ENCODE measurements around the gene AGRN.
"Not testable (repeated sequence)": the region's sequence is repeated elsewhere in the genome, so short reads cannot be mapped to it uniquely, and the experiment has no call there.

Gene AGRN

DNA sequence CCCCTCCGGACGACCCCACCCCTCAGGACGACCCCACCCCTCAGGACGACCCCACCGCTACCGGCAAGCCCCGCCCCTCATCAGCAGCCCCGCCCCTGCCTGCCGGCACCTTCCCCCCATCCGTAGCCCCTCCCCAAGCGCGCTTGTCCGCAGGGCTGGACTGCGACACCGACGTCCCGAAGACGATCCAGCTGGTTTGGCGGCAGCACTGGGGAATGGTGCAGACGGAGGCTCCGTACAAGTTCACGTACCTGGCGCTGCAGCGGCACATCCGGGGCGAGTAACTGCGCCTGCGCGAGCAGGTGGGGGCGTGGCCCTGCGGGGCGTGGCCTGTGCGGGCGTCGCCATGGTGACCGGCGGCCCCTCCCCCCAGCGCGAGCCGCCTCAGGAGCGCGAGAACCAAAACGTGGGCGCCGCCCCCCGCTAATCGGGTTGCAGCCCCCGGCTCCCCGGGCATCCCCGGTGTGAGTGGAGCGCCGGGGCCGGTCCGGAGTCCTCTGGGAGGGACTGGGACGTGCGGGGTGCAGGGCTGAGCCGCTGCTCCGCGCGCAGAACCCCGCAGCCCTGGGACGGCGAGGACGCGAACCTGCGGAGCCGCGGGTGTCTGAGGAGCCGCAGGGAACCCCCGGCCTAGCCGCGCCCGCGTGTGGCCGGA lies 49.3 kb downstream of the AGRN start:
- peak; percentile 91 for DNase-seq

DNA sequence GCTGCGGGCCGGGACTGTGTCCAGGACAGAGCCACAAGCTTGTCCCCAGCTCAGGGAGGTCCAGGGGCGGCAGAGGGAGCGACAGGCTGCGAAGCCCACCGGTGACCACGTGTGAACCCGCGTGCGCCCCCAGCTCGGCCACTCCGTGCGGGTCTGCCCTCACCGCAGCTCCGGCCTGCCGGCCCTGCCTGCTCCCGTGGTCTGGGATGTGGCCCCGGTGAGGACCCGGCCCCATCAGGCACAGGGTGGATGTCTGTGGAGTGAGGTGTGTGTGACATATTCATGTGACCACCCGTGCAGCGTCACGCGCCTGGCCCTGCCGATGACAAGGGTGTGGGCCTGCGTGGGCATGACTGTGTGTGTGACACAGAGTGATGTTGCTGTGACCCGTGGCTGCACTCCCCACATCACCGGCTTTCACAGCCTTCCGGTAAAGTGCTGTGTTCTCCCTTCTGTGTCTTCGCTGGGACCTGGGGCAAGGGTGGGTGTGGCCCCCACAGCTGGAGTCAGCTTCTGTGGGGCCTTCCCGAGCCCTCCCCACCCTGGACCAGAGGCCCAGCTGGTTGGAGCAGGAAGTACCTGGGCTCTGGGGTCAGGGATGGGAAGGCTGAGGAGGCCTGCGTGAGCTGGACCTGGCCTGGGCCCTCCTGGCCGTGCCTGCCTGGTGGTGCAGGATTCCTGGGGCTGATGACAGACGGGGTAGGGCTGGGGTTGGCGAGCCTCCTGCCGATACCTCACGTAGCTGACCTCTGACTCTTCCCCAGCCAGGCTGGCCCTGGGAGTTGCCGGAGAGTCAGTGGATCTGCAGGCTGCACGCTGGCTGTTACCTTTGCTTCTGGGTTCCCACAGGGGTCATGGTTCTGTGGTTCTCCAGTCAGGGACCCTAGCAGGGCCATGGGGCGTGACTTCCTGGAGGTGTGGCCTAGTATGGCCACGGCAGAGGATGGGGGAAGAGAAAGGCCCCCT lies 50.1 kb downstream of the AGRN start:
- no peak for DNase-seq

DNA sequence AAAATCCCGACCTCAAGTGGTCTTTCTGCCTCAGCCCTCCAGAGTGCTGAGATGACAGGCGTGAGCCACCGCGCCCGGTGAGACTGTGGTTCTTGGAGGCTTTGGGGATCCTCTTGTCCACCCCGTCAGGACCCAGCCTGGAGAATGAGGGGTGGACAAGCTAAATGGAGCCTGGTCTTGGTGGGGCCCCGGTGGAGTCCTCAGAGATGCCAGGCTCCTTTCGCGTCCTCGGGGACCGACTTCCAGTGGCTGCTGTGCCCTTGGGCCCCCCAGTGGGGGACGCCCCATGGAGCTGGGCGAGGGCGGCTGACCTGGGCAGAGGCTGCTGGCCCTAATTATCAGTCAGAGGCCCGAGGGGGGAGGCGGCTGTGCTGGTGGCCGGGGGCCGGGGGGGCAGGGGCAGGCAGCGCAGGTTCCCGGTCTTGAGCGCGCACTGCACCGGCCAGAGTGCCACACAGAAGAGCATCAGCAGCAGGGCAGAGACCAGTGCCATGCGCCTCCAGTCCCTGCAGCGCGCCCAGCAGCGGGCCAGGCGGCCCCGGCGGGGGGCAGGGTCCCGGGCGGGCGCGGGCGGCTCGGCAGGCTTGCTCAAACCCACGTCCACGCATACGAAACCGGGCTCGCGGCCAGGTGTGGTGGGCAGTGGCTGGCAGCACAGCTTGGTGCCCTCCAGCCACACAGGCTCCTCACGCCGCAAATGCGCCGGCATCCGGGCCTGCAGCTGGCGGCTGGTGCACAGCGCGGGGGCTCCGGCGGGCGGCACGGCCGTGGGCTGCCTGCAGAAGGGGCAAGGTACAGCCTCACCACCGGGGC lies 51.8 kb downstream of the AGRN start:
- DNase-seq, result no peak

DNA sequence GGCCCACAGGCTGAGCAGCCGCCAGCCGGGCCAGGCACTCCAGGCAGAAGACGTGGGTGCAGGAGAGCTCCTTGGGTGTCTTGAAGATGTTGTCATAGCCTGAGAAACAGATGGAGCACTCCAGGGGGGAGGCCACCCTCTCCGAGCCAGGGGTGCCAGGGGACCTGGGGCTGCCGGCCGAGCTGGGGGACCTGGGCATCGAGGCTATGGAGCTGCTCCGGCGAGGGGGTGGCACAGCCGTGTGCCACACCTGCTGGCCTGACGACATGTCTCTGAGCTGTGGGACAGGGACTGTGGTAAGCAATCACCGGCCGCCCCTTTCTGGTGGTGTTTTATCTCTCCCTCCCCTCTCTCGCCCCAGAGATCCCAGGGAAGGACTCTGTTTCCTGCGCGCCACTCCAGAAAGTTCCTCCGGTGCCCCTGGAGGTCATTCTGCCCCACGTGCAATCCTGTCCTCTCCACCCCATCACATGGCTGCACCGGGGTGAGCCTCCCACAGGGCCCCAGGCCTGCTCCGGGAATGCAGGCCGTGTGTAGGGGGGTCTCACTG lies 52.5 kb downstream of the AGRN start:
- no peak for DNase-seq

DNA sequence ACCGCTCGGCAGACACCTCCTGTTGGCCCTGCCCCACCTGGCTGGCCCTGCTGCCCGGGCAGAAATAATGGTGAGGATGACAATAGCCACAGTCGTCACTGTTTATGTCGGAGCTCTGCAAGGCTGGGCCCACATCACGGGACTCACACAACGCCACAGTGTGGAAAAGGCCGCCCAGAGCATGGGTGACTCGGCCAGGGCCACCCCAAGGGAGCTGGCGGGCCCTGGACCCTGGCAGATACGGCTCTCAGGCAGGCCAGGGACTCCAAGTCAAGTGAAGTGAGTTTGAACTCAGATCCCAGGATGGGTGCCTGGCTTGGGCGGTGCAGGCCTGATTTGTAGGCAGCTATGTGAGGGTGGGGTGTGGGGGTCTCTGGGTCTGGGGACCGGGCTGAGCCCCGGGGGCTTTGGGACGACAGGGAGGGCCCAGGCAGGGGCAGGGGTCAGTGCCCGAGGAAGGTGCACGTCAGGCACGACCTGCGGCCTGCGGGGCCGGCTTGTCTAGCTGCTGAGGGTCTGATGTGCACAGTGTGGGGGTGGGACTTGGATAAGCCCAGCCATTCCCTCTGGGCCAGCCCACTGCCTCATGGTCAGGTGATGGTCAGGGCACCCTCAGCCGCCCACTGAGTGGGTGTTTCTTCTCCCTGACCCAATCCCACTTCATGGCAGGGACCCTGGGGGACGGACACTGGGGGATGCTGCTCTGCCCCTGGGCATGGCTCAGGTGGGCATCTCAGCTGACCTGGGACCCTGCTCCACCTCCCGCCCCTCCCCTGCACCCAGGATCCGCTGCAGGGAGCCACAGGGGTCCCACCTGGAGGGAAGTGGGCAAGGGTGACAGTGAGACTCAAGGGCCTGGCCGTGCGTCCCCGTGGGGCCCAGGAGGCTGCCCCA lies 53.2 kb downstream of the AGRN start:
- DNase-seq, result no peak

DNA sequence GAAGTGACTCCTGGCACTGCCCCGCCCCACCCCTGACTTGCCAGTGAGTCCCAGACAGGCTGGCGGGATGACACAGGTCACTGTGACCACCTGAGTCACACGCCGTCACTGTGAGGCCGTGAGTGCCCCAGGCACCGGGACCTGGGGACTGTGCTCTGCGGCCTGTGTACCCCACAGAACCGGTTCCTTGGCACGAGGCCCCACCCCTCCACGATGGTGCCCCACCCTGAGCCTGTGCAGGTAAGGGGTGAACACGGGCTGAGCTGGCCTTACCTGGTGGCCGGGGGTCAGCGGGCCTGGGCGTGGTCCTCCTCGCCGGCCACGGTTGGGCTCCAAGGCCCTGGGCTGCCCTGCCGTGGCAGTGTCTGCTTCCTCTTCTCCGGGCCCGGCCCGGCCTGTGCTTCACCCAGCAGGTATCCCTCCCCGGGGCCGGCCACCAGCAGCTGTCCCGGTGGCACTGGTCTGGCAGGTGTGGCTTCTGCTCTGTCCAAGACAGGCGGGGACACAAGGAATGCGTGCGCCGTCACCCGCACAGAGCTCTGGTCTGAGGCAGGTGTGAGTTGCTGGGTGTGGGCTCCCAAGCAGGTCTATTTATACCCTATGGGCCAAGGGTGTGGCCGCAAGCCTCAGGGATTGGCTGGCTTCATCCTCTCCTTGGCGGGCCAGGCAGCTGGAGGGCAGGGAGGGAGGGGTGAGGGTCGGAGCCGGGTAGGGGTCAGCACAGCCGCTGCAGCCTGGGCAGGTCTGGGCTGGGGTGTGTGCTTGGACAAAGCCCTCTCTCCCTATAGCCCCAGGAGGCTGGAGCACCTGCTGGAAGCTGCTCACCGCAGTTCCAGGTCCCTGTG lies 54.0 kb downstream of the AGRN start, which contains the start of gene RNF223:
RNF223 (minus strand) TSS at position 564 of the 845 bp plus-strand sequence. CDS start 1,740 bp downstream, outside the sequence.
- DNase-seq, result peak; percentile 80

DNA sequence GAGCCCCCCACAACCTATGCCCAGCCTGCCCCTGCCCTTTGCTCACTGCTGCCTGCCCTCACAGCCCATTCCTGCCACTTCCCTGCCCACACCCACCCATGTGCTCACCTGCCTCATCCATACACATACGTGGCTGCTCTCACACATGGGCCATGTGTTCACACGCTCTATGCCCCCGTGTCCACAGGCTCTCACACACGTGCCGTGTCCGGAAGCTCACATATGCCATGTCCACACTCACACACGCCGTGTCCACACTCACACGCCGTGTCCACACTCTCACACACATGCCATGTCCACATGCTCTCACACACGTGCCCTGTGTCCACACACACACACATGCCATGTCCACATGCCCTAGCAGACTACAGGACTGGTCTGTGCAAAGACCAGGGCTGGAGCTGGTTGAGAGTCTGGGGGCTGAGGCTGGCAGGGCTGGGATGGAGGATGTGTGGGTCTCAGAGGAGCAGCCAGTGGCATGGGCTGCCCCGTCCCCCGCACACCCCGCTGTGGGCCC lies 54.8 kb downstream of the AGRN start:
- no peak for DNase-seq

DNA sequence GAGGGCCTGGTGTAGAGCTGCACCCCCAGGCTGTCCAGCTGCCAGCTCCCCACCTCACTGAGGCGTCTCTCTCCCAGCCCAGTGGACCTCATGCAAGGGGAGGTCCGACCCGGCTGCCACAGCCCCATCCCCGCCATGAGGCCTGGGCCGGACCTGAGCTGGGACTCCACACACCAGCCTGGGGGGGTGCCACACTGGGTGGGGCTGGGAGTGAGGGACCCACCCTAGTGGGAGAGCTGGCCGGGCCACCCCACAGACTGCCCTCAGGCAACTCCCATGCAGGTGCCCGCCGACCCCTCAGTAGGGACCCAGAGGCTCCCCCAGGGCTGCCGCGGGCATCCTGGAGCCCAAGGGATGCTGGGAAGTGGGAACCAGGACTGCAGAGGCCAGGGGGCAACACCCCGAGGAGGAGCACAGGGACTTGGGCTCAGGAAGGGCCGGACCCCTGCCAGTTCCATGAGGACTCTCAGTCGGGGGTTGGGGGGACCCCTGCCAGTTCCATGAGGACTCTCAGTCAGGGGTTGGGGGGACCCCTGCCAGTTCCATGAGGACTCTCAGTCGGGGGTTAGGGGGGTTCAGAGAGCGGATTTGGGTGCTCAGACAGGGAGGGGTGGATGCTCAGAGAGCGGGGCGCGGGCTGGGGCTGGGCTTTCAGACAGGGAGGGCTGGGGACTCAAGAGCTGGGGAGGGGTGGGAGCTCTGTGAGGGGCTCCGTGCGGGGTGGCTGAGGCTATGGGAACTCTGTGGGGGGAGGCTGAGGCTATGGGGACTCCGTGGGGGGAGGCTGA lies 55.4 kb downstream of the AGRN start:
- DNase-seq, result no peak

DNA sequence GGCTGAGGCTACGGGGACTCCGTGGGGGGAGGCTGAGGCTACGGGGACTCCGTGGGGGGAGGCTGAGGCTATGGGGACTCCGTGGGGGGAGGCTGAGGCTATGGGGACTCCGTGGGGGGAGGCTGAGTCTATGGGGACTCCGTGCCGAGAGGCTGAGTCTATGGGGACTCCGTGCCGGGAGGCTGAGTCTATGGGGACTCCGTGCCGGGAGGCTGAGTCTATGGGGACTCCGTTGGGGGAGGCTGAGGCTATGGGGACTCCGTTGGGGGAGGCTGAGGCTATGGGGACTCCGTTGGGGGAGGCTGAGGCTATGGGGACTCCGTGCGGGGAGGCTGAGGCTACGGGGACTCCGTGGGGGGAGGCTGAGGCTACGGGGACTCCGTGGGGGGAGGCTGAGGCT lies 57.5 kb downstream of the AGRN start:
- not testable (repeated sequence) for DNase-seq

DNA sequence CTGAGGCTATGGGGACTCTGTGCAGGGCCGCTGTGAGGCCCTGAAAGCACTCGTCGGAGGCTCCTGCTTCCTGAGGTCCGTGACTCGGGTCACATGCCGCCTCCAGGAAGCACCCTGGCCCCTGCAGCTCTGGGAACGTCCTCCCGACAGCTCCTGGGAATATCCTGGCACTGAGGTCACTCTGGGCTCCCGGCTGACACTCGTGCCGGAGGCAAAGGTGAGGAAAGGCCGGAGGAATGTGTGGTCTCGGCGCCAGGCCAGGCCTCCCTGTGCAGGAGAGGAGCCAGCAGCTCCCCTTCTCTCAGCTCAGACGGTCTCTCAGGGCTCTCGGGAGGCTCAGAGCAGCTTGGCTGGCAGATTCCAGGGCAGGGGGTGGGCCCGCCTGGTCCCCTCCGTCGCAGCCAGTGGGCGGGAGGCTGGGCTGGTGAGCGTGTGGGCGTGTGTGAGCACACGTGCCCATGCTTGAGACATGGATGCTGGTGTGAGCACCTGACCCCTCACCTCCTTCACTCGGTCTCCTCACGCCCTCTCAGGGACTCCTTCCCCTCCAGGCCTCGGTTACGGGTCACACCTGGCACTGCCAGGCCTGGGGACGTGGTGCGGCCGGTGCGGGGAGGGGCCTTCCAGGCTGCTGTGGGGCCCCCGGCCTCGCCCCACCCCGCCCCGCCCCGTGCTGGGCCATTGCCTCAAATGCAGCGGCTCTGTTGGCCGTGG lies 59.6 kb downstream of the AGRN start:
- DNase-seq, result peak; percentile 83

DNA sequence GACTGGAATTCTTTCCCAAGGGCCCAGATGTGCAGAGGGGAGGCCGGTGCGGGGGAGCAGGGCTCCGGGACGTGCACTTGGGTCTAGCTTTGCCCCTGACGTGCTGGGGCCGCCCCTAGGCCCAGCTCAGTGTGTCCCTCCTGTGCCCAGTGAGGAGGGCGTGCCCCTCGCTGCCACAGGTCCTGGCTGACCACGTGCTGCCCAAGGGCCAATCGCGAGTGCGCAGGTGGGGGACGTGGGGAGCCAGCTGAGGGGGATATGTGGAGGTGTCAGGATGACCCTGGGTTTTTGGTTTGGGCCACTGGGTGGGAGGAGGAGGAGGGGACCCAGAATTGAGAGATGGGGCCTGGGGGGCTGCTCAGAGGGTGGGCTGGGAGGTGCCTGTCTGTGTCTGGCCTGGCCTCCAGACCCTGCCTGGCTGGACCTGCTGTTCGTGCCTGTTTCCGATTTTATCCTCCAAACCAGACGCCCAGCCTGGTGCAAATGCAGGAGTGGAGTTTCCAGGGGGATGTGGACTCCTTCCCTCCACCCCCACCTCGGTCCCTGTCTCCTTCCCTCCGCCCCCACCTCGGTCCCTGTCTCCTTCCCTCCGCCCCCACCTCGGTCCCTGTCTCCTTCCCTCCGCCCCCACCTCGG lies 60.3 kb downstream of the AGRN start:
- peak; percentile 92 for DNase-seq

DNA sequence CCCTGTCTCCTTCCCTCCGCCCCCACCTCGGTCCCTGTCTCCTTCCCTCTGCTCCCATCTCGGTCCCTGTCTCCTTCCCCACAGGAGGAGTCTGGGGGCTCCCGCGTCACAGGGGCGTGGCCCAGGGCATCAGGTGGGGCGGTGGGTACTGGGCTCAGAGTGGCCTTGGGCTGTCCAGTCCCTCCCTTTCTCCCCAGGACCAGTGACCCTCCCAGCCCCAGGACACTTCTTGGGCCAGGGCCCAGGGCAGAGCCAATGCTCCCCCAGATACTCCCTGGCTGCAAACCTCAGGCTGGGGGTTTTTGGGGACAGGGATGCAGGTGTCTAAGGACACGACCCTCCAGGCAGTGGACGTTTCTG lies 61.0 kb downstream of the AGRN start:
- DNase-seq, result no peak

DNA sequence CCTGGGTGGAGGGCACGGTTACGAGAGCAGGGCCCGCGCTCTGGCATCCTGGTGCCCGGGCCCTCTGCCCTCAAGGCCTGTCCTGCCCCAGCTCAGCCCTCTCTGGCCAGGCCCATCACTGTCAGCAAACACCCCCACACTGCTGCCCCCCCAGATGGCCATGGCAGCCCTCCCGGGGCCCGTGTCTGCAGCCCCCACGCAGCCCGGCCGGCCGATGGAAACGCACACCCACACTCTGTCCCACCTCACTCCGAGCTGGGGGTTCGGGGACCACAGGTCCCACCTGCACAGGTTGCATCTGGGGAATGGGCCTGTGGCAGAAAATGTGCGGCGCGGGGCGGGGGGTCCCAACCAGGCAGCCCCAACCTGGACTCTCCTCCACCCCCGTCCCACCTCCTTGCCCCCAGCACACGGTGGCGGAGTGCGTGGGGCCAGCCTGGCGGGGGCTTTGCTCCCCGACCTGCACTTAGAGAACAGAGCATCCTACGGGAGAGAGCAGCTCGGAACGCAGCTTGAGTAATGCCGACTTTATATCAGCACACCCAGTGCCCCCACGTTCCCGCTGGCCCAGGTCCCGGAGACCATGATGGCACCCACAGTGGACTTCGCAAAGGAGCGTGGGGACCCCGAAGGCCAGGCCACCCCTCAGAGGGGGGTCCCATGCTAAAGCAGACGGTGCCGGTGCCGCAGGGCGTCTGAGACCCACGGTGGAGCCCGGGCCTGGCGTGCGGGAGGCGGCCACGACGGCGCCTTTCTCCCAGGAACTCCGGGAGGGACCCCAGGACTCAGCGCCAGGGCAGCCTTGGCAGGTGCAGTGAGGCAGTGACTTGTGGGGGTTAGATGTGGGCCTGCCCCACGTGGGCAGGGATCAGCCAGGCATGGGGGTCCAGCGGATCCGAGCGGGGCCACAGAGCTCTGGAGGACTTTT lies 61.7 kb downstream of the AGRN start:
- no peak for DNase-seq

DNA sequence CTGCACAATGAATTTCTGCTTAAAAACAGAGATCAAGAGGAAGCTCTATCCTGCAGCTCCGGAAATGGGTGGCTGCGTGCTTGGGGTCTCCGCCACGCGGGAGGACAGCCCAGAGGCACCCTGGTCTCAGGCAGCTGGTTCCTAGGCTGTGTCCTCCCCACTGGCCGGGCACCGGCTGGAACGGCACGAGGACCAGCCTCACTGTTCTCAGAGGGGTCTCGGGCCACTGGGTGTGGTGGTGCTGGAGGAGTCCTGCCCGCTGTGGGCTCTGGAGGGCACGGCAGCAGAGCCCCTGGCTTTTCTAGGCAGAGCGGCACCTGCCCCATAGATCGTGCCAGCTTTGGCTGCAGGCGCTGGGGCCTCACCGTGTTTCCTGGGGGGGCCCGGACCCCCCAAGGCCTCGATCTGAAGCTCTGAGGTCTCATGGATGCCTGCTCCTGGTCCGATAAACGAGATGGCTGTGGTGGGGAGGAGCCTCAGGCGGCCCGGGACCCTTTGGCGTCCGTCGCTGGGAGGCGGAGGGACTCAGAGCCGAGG lies 62.4 kb downstream of the AGRN start:
- DNase-seq, result no peak

DNA sequence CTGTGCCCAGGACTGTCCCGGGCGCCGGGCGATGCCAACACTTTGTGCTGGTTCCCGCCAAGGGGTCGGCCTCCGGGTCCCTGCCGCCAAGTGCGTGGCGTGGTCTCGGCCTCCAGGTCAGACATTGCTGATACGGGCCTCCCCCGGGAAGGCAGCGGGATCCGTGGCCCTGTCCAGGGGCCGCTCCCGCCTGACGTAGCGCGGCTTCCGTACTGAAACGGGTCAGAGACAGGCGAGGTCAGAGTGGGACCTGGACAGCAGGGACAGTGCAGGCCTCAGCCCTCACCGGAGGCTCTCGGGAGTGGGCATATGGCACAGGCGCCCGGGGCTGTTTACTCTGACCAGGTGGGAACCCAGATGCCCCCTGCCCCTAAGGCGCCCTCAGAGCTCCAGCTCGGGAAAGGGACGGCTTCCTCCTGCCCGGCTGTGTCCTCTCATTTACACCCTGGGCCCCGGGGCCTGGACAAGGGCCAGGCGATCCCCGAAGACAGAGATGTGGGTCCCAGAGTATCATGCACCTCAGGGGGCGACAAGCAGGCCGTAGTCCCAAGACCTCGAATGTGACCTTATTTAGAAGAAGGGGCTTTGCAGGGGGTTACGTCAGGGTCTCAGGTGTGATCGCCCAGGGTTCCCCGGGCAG lies 63.0 kb downstream of the AGRN start:
- no peak for DNase-seq
